ENCODE results near the gene AHI1. TPM values are rescaled to one million over a fixed set of nuclear protein-coding genes. Genes with fewer than 3 reads are reported as not detected.

AHI1 gene
- polyA plus RNA-seq, 1 of the 3 experiments (the other 2 are of a cell fraction): 7.3 TPM

- POLR2A ChIA-PET: no interaction called here
- 0 out of 2 replicates have a peak, but pooled peaks cover 3% of the 10 kb centered on the region for H4K20me1 ChIP-seq (ENCODE audit: insufficient read depth)
- no peak overlapping the region for H2AFZ ChIP-seq (ENCODE audit: low read depth)
- H3K4me1 ChIP-seq (ENCODE audit: control insufficient read depth in 1 of 2, insufficient read depth in 2 of 2, low read depth in 1 of 2, low read length in 1 of 2): no peaks in the 10 kb centered on the region; a peak in 1 of 4 replicates
- H3K36me3 ChIP-seq (replicated peaks in 1 of 2; ENCODE audit: control insufficient read depth in 1 of 2, insufficient read depth in 2 of 2, low read length in 1 of 2): peaks cover 47 to 71% of the 10 kb centered on the region in 2 experiments
- peaks cover 16% of the 10 kb centered on the region for H3F3A ChIP-seq (replicated peaks; ENCODE audit: insufficient read depth)
- TF ChIP-seq RCOR1 (IDR thresholded peaks at IDR 0.05; ENCODE audit: low read length): no peak
- no peak for TF ChIP-seq RFX5 (IDR thresholded peaks at IDR 0.05; ENCODE audit: low read length)
- no peak for TF ChIP-seq SMC3 (IDR thresholded peaks at IDR 0.05; ENCODE audit: low read depth, low read length)
- TF ChIP-seq TAF1 (IDR thresholded peaks at IDR 0.05; ENCODE audit: borderline replicate concordance, low read depth, low read length): no peak
- no peak for TF ChIP-seq ZBTB33 (IDR thresholded peaks at IDR 0.05; ENCODE audit: borderline replicate concordance, low read depth)
- TF ChIP-seq RAD21 (IDR thresholded peaks at IDR 0.05; ENCODE audit: low read length): no peak
- no peak for TF ChIP-seq CHD2 (IDR thresholded peaks at IDR 0.05; ENCODE audit: low read length, partially characterized antibody)
- no peak for TF ChIP-seq GABPA (IDR thresholded peaks at IDR 0.05; ENCODE audit: low read depth)
- no peak for TF ChIP-seq REST (IDR thresholded peaks at IDR 0.05; ENCODE audit: low read depth, low read length)
- no peak for TF ChIP-seq ELF1 (IDR thresholded peaks at IDR 0.05)
- TF ChIP-seq TEAD4 (IDR thresholded peaks at IDR 0.05; ENCODE audit: borderline replicate concordance, insufficient read depth): no peak
- no peak for TF ChIP-seq FOXM1 (IDR thresholded peaks at IDR 0.05; ENCODE audit: low read depth)
- TF ChIP-seq MAX (IDR thresholded peaks at IDR 0.05; ENCODE audit: low read depth): no peak
- TF ChIP-seq EP300 (IDR thresholded peaks at IDR 0.05; ENCODE audit: borderline replicate concordance in 1 of 2, low read depth in 1 of 2, low read length in 1 of 2): no peak
- no peak for TF ChIP-seq USF2 (IDR thresholded peaks at IDR 0.05; ENCODE audit: borderline replicate concordance, low read depth, low read length)
- TF ChIP-seq NFIC (IDR thresholded peaks at IDR 0.05; ENCODE audit: borderline replicate concordance): no peak
- no peak for TF ChIP-seq FOXJ3 (CRISPR knock-in tag; IDR thresholded peaks at IDR 0.05)
- no peak for TF ChIP-seq GATA2 (CRISPR knock-in tag; IDR thresholded peaks at IDR 0.05)
- no peak for TF ChIP-seq IRF3 (IDR thresholded peaks at IDR 0.05; ENCODE audit: low read depth, low read length)
- no peak overlapping the region for H3K27ac ChIP-seq (ENCODE audit: low read depth in 2 of 2, low read length in 1 of 2)
- WGBS (ENCODE audit: low lambda C conversion rate): 96% methylated on average over 3 of the region's 3 CpGs
- no peak overlapping the region for H3K4me3 ChIP-seq (ENCODE audit: low read depth in 2 of 2, low read length in 1 of 2)
- no peaks in the 10 kb centered on the region for H3K27me3 ChIP-seq (ENCODE audit: insufficient read depth)
- H3K4me2 ChIP-seq: no peak overlapping the region
- H3K79me2 ChIP-seq (ENCODE audit: insufficient read depth): peaks cover 28% of the 10 kb centered on the region
- no peaks in the 10 kb centered on the region for H3K9me2 ChIP-seq
- H3K9ac ChIP-seq: no peak overlapping the region
- CTCF ChIA-PET: no interaction called here
- no peaks in the 10 kb centered on the region for H3K9me3 ChIP-seq
- DNase-seq: no peak
Observed at GRCh38 chr6:135490381-135490780, 7.2 kb downstream of the AHI1 start.
